Measurements from ENCODE around the gene TMEM179.

Gene TMEM179

GRCh38 chr14:104557766-104558165, 46.8 kb downstream of the TMEM179 start:
- no peak for TF ChIP-seq ZNF274 (IDR thresholded peaks at IDR 0.05; ENCODE audit: low read depth, low read length)
- no peak overlapping the region for H3K4me3 ChIP-seq (ENCODE audit: low read length)

DNA sequence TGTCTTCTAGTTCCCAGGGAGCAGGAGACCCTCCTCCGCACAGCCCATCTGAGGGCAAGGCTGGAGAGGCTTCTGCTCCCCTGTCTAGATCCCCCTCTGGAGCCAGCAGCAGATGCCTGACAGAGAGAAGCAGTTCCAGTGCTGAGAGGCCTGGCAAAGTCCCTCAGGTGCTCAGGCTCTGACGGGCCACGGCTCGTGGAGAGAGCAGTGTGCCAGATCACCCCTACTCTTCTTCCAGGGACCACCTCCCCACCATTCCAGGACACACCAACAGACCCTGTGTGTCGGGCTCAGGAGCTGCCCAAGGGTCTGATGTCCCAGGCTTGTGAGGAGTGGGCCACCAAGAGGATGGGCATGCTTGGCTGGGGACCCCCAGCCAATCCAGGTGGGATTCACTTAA, 47.5 kb downstream of the TMEM179 start:
- no peak overlapping the region for H3K4me3 ChIP-seq (ENCODE audit: low read length)
- no peak for TF ChIP-seq ZNF274 (IDR thresholded peaks at IDR 0.05; ENCODE audit: low read depth, low read length)

- H3K4me3 ChIP-seq (ENCODE audit: low read length) = no peak overlapping the region
- no peak for TF ChIP-seq ZNF274 (IDR thresholded peaks at IDR 0.05; ENCODE audit: low read depth, low read length)
Measured at GRCh38 chr14:104556256-104557021, 48.1 kb downstream of the TMEM179 start.

GRCh38 chr14:104555430-104556255, 48.9 kb downstream of the TMEM179 start:
- no peak for TF ChIP-seq ZNF274 (IDR thresholded peaks at IDR 0.05; ENCODE audit: low read depth, low read length)

DNA sequence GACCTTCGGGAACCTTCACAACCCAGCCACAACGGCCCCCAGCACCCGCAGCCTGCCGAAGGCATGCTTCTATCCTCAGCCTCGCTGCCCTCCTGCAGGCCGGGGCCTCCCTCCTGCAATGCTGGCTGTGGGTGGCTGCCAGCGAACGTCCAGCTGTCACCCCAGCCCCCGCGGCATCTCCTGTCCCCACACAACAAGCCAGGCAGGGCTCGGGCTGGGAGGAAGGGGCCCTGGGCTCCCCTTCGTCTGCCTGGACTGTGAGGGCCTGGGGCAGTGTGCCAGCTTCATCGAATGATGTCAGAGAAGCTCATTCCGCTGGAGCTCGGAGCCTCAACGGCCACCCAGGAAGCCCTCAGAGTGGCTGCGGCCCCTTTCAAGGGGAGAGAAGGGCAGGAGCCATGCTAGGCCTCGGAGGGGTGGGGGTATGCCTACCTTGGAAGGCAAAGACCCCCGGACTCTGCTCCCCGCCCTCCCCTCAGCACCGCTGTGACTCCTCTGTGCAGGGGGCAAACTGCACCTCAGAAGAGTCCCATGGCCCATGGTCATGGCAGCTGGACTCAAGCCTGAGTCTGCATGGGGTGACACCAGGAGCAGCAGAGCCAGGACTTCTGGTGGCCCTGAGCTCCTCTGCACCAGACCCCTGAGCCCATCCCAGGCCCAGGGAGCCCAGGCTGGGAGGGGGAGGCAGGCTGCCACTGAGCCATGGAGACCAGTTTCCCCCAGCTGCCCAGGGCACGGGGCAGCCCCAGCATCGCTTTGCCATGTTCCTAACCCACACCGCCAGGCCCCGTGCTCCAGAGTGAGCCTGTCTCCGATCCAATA, 49.8 kb downstream of the TMEM179 start:
- no peak for TF ChIP-seq ZNF274 (IDR thresholded peaks at IDR 0.05; ENCODE audit: low read depth, low read length)
- H3K4me3 ChIP-seq (ENCODE audit: low read length) = no peak overlapping the region

More at GRCh38 chr14:104555430-104556255, 48.9 kb downstream of the TMEM179 start:
- H3K4me3 ChIP-seq (ENCODE audit: low read length) = no peak overlapping the region

- no peak overlapping the region for H3K4me3 ChIP-seq (ENCODE audit: low read length)
- no peak for TF ChIP-seq ZNF274 (IDR thresholded peaks at IDR 0.05; ENCODE audit: low read depth, low read length)
Measured at GRCh38 chr14:104554088-104554607, 50.4 kb downstream of the TMEM179 start.

GRCh38 chr14:104553166-104554087, 51.1 kb downstream of the TMEM179 start:
- no peak overlapping the region for H3K4me3 ChIP-seq (ENCODE audit: low read length)
- no peak for TF ChIP-seq ZNF274 (IDR thresholded peaks at IDR 0.05; ENCODE audit: low read depth, low read length)

GRCh38 chr14:104552738-104553125, 51.8 kb downstream of the TMEM179 start:
- TF ChIP-seq ZNF274 (IDR thresholded peaks at IDR 0.05; ENCODE audit: low read depth, low read length) = no peak
- H3K4me3 ChIP-seq (ENCODE audit: low read length) = no peak overlapping the region

- no peak overlapping the region for H3K4me3 ChIP-seq (ENCODE audit: low read length)
- TF ChIP-seq ZNF274 (IDR thresholded peaks at IDR 0.05; ENCODE audit: low read depth, low read length) = no peak
Measured at GRCh38 chr14:104551851-104552737, 52.5 kb downstream of the TMEM179 start.

DNA sequence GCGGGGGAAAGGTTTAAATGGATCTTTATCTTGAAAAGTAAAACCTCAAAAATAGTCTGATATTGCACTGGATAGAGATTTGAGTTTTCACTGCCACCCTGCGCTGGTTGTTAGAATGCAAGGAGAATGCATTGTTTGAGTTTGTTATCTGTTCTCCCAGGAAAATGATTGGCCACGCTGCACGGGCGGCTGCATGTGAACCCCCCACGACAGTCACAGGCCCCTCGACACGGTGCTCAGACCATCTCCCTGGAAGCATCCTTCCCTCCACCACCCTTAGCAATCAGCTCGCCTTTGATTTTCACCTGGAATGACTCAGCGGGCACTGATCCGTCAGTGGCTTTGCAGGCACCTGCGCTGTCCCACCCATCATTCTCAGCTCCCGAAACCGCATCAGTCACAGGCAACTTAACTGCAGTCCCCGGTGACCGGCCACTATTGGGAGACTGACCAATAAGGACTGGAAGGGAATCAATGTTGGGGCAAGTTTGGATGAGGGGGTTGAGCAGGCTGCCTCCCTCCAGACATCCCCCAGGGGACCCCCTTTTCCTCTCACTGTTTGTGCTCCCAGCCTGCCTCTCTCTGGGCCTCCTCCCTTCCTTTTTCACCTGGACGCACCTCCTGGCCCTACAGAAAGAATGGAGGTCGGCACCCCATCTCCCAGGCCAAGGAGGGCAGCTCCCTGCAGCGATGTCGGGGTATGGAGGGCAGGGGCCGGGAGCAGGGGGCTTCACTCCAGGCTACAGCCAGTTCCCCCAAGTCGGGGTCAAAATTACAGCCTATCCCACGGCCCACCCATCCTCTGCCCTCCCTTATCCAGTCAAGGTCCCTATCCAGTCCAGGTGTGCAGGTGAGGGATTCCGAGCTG, 53.5 kb downstream of the TMEM179 start:
- no peak for TF ChIP-seq ZNF274 (IDR thresholded peaks at IDR 0.05; ENCODE audit: low read depth, low read length)
- no peak overlapping the region for H3K4me3 ChIP-seq (ENCODE audit: low read length)

GRCh38 chr14:104550340-104550860, 54.2 kb downstream of the TMEM179 start:
- H3K4me3 ChIP-seq (ENCODE audit: low read length) = no peak overlapping the region
- TF ChIP-seq ZNF274 (IDR thresholded peaks at IDR 0.05; ENCODE audit: low read depth, low read length) = no peak

All from GM08714 (cell line).